PC-9 (cell line): ENCODE data around the gene METTL9. TPM values are rescaled to one million over a fixed set of nuclear protein-coding genes. Genes with fewer than 3 reads are reported as not detected.
A peak's percentile ranks its signal among the peaks of the same experiment; 100 is the strongest.

Experiments
- BruUV-seq: library from RNA; stranded (reverse); fragments of 400-500 nt; replicated peaks from 2 replicates; lab custom pipeline; 2021; lab: Mats Ljungman, UMichigan
- CTCF ChIA-PET: fragments of 300-600 bp; sonication (Branson Sonifier 250); formaldehyde crosslinking; loops from one replicate; lab custom pipeline; 2022; ENCODE audit warnings: antibody characterized with exemption; lab: Charles Lee
- POLR2A ChIA-PET: fragments of 300-600 bp; sonication (Branson Sonifier 250); formaldehyde crosslinking; loops from one replicate; lab custom pipeline; 2022; ENCODE audit warnings: antibody characterized with exemption; ENCODE audit not compliant: unreplicated experiment; lab: Charles Lee
- DNase-seq, 2 experiments: peaks; one replicate each; pipeline versions ENCODE4 v3.0.0 to v3.0.0-alpha.2; 2015 to 2022; ENCODE audit warnings: mixed read lengths in 1 of 2
- H2AFZ ChIP-seq: fragments of 200-600 bp; sonication (generic); 2 replicates; pipeline ENCODE4 v1.8.1; 2017; ENCODE audit warnings: antibody characterized with exemption
- H3F3A ChIP-seq: fragments of 200-600 bp; sonication (generic); 2 replicates; pipeline ENCODE4 v1.8.1; 2017; ENCODE audit warnings: antibody characterized with exemption, mild to moderate bottlenecking, low read depth; ENCODE audit not compliant: insufficient read depth
- H3K27ac ChIP-seq: fragments of 200-600 bp; sonication (generic); 2 replicates; pipeline ENCODE4 v1.6.1; 2016; ENCODE audit warnings: mixed run types
- H3K27me3 ChIP-seq: fragments of 200-600 bp; sonication (generic); 2 replicates; pipeline ENCODE4 v1.6.1; 2016; ENCODE audit warnings: low read depth, mixed run types; ENCODE audit not compliant: insufficient read depth
- H3K36me3 ChIP-seq: fragments of 200-600 bp; sonication (generic); 2 replicates; pipeline ENCODE4 v1.6.1; 2016; ENCODE audit warnings: low read depth, mixed run types
- H3K4me1 ChIP-seq: fragments of 200-600 bp; sonication (generic); replicated peaks from 2 replicates; pipeline ENCODE4 v1.6.1; 2016; ENCODE audit warnings: mixed run types; ENCODE audit not compliant: insufficient read depth
- H3K4me2 ChIP-seq: fragments of 200-600 bp; sonication (generic); 2 replicates; pipeline ENCODE4 v1.6.1; 2017; ENCODE audit warnings: mixed run types
- H3K4me3 ChIP-seq: fragments of 200-600 bp; sonication (generic); 2 replicates; pipeline ENCODE4 v1.6.1; 2016; ENCODE audit warnings: mixed run types
- H3K79me2 ChIP-seq: fragments of 200-600 bp; sonication (generic); 2 replicates; pipeline ENCODE4 v1.6.1; 2017; ENCODE audit warnings: low read depth, mixed run types
- H3K9me2 ChIP-seq: fragments of 200-600 bp; sonication (generic); 2 replicates; pipeline ENCODE4 v1.8.1; 2017; ENCODE audit warnings: mild to moderate bottlenecking; ENCODE audit not compliant: insufficient read depth
- H3K9me3 ChIP-seq: fragments of 200-600 bp; sonication (generic); 2 replicates; pipeline ENCODE4 v1.8.1; 2016; ENCODE audit warnings: low read depth; ENCODE audit not compliant: insufficient read depth
- H4K20me1 ChIP-seq: fragments of 200-600 bp; sonication (generic); 2 replicates; pipeline ENCODE4 v1.8.1; 2017; ENCODE audit not compliant: insufficient read depth
- CTCF ChIP-seq: fragments of 200-600 bp; sonication (generic); conservative IDR thresholded peaks from 2 replicates; pipeline ENCODE4 v1.6.1; 2017; ENCODE audit warnings: mixed run types, antibody characterized with exemption, mild to moderate bottlenecking, moderate library complexity
- EZH2 ChIP-seq: fragments of 200-600 bp; sonication (generic); IDR thresholded peaks from 2 replicates; pipeline ENCODE4 v1.8.0; 2017; ENCODE audit warnings: antibody characterized with exemption, low read depth
- intact Hi-C: fragments of 100-400 bp; cut with micrococcal nuclease; formaldehyde crosslinking; loops from one replicate; pipeline ENCODE4 v1.10.0; 2022; ENCODE audit not compliant: unreplicated experiment
- total RNA-seq: library from RNA; stranded (reverse); gene quantifications from 2 replicates; pipeline ENCODE4 v1.2.3, GENCODE V29; 2021

Gene METTL9
- total RNA-seq, 1 experiment from 2014 or later: 136 TPM

DNA sequence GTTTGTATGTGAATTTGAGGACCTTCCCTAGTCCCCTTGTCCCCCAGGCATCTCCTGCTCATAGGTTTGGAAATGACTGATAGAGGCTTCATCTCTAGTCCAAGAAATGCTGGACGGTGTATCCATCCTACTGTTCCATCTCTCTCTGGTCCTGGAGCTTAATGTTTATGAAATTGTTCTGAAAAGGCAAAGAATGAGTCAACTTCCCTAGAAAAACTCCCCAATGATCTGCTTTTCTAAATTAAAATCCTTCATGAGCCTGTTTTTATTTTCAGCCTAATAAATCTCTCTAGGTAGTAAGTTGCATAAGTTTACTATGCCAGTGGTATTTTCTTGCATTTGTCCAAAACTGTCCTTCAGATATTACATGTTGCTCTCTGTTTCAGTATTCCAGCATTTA, 55.1 kb downstream of the METTL9 start:
- POLR2A ChIA-PET: no interaction called here
- CTCF ChIA-PET: interaction anchor here (0.6 kb wide), 2 partner anchors 340 to 386 kb away, joined by 11 to 18 read pairs; no protein-coding TSS in a partner anchor
- DNase-seq: no peak
- Histone ChIP-seq H3K4me1 (no peaks in the 10 kb centered on the region), H3K27me3 (no peaks in the 10 kb centered on the region), H3K9me2 (no peaks in the 10 kb centered on the region), H3K79me2 (peaks cover 9% of the 10 kb centered on the region; the same call in 1 of the 2 replicates), H3K4me3 (no peak overlapping the region), H4K20me1 (no peaks in the 10 kb centered on the region), H3K27ac (no peak overlapping the region), H3K36me3 (no peaks in the 10 kb centered on the region), H2AFZ (no peak overlapping the region), H3F3A (peaks cover 24% of the 10 kb centered on the region; the same call in 1 of the 2 replicates), H3K4me2 (no peak overlapping the region), H3K9me3 (no peaks in the 10 kb centered on the region)
- TF ChIP-seq EZH2 (no peak), CTCF (no peak)
- no TSS peak for BruUV-seq
- intact Hi-C loops: no loop called here

- no peaks in the 10 kb centered on the region for H3K36me3 ChIP-seq
- H3K4me3 ChIP-seq: no peak overlapping the region
- intact Hi-C loops: loop anchor here (5.0 kb wide), 2 partner anchors 147 to 442 kb away; no protein-coding TSS in a partner anchor
- no peak overlapping the region for H2AFZ ChIP-seq
- H3F3A ChIP-seq: peaks cover 27% of the 10 kb centered on the region; the same call in 1 of the 2 replicates
- no peak overlapping the region for H3K4me2 ChIP-seq
- no peaks in the 10 kb centered on the region for H3K27me3 ChIP-seq
- no peak overlapping the region for H3K27ac ChIP-seq
- H4K20me1 ChIP-seq: no peaks in the 10 kb centered on the region
- H3K79me2 ChIP-seq: peaks cover 6% of the 10 kb centered on the region; the same call in 1 of the 2 replicates
- TF ChIP-seq EZH2 (no peak), CTCF (no peak)
- ChIA-PET POLR2A (no interaction called here), CTCF (no interaction called here)
- no peaks in the 10 kb centered on the region for H3K4me1 ChIP-seq
- no TSS peak for BruUV-seq
- no peaks in the 10 kb centered on the region for H3K9me2 ChIP-seq
- no peak for DNase-seq
- no peaks in the 10 kb centered on the region for H3K9me3 ChIP-seq
These were observed 55.5 kb downstream of the METTL9 start for GRCh38 chr16:21654881-21655280.

GRCh38 chr16:21656795-21657768, 57.7 kb downstream of the METTL9 start:
- DNase-seq: peak; percentile 24 to 39
- no peak overlapping the region for H3K27ac ChIP-seq
- H2AFZ ChIP-seq: no peak overlapping the region
- no TSS peak for BruUV-seq
- no peaks in the 10 kb centered on the region for H3K4me1 ChIP-seq
- peaks cover 30% of the 10 kb centered on the region; the same call in 1 of the 2 replicates for H3F3A ChIP-seq
- no peaks in the 10 kb centered on the region for H4K20me1 ChIP-seq
- H3K79me2 ChIP-seq: no peaks in the 10 kb centered on the region
- POLR2A ChIA-PET: interaction anchor here (0.6 kb wide), 2 partner anchors 323 to 1431 kb away, joined by 5 read pairs; no protein-coding TSS in a partner anchor
- H3K27me3 ChIP-seq: no peaks in the 10 kb centered on the region
- no peaks in the 10 kb centered on the region for H3K9me3 ChIP-seq
- no peaks in the 10 kb centered on the region for H3K36me3 ChIP-seq
- H3K4me3 ChIP-seq: no peak overlapping the region
- TF ChIP-seq CTCF (peak; percentile 89), EZH2 (no peak)
- CTCF ChIA-PET: interaction anchor here (0.6 to 1.4 kb wide), 8 partner anchors 8 to 531 kb away, joined by 4 to 13 read pairs (median 6); no protein-coding TSS in a partner anchor
- H3K9me2 ChIP-seq: no peaks in the 10 kb centered on the region
- H3K4me2 ChIP-seq: no peak overlapping the region
- intact Hi-C loops: loop anchor here (1.0 to 5.0 kb wide), 3 partner anchors 51 to 440 kb away; no protein-coding TSS in a partner anchor
